Activated naive CD8-positive, alpha-beta T cell treated with anti-CD3 and anti-CD28 coated beads, Interleukin-2, amount 50 U/mL, for 24 hours (primary cell): Measurements from ENCODE around the gene GJB6.

ENCODE experiments used
- ATAC-seq: fragments of 150-1000 bp; cut with Tn5 transposase; one replicate; pipeline ENCODE4 v1.10.0; 2021
- DNase-seq: peaks from one replicate; pipeline ENCODE4 v3.0.0; 2021
- H3K27ac Mint-ChIP-seq: one replicate; pipeline ENCODE4 v1.8.0; 2021; ENCODE audit warnings: mild to moderate bottlenecking, mixed read lengths
- H3K27me3 Mint-ChIP-seq: one replicate; pipeline ENCODE4 v1.8.0; 2021; ENCODE audit warnings: mixed read lengths
- H3K36me3 Mint-ChIP-seq: one replicate; pipeline ENCODE4 v1.8.0; 2021; ENCODE audit warnings: low read depth, mixed read lengths
- H3K4me1 Mint-ChIP-seq: one replicate; pipeline ENCODE4 v1.8.0; 2021; ENCODE audit warnings: mixed read lengths
- H3K4me3 Mint-ChIP-seq: one replicate; pipeline ENCODE4 v1.8.0; 2021; ENCODE audit warnings: mild to moderate bottlenecking, moderate library complexity, mixed read lengths
- H3K9me3 Mint-ChIP-seq: one replicate; pipeline ENCODE4 v1.8.0; 2021; ENCODE audit warnings: mixed read lengths

Gene GJB6

DNA sequence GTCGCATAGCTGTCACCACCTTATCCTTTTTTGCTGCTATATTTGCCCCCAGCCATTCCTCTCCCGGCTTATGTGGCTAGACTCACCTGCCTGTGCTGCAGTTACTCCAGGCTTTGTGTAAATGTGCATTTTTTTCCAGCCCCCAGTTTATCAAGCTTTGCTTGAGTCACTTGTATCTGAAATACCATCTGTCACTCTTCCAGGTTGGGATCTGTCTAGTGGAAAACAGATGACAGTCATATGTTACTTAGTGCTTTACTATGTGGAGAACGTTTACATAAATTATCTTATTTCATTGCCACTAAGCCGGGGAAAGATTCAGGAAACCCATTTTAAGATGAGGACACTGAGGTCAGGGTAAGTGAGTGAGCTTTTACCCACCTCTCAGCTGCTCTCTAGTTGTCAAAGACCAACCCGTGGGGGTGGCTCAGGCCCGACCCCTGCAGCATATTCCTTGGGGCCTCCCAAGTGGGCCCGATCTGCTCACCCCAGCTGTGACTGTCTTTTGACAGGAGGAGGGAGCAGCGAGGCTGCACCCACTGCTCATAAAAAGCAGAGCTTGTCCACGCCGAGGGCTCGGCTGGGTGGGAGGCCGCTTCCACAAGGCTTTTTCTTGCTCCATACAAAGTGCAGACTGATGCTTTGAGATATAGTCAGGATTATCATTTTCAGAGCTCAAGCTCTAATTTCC lies 46.6 kb downstream of the GJB6 start:
- Mint-ChIP-seq H3K36me3 (no peaks in the 10 kb centered on the region), H3K27ac (no peak overlapping the region), H3K4me3 (no peak overlapping the region), H3K27me3 (peaks cover 15% of the 10 kb centered on the region), H3K9me3 (no peaks in the 10 kb centered on the region), H3K4me1 (no peaks in the 10 kb centered on the region)
- ATAC-seq (no peak), DNase-seq (no peak)

DNA sequence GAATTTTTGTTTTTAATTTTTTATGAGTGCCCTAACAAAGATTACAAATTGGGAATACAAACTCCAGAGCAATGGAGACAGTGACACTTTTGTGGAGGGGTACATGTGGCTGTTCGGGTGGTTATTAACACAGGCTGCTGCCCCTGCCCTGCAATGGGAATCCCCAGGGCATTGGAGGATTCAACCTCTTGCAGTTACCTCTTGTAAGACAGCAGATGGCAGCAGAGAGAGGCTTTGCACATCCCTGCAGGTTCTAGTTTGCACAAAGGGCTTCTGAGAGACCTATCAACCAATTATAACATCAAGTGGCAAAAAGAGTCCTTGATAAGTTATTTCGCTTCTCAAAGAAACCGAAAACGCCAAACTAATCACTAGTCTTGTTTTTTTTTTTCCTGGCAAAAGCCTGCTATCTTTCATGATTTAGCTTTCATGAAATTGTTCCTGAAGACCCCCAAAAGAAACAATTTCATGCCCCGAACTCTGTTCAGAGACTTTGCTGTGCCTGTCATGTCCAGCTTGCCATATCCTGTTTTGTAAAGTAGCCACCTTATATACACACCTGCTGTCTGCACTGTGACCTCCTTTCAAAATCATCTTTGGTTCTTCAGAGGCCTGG lies 49.8 kb downstream of the GJB6 start:
- H3K4me3 Mint-ChIP-seq: no peak overlapping the region
- H3K36me3 Mint-ChIP-seq: no peaks in the 10 kb centered on the region
- H3K9me3 Mint-ChIP-seq: no peaks in the 10 kb centered on the region
- H3K27ac Mint-ChIP-seq: no peak overlapping the region
- ATAC-seq: peak; percentile 90
- H3K27me3 Mint-ChIP-seq: peaks cover 39% of the 10 kb centered on the region
- DNase-seq: peak; percentile 42
- H3K4me1 Mint-ChIP-seq: no peaks in the 10 kb centered on the region

DNA sequence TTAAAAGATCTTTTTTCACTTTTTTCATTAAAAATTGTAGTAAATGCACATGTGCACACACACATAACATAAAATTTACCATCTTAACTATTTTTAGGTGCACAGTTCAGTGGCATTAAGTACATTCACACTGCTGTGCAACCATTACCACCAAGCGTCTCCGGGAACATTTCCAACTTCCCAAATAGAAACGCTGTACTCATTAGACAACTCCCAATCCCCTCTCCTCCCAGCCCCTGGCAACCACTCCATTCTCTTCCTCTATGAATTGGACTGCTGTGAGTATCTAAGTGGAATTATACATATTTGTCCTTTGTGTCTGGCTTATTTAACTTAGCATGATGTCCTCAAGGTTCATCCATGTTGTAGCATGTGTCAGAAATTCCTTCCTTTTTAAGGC lies 50.9 kb downstream of the GJB6 start:
- no peak overlapping the region for H3K27ac Mint-ChIP-seq
- no peak for ATAC-seq
- H3K36me3 Mint-ChIP-seq: no peaks in the 10 kb centered on the region
- no peak for DNase-seq
- peaks cover 49% of the 10 kb centered on the region for H3K27me3 Mint-ChIP-seq
- no peak overlapping the region for H3K4me3 Mint-ChIP-seq
- H3K4me1 Mint-ChIP-seq: no peaks in the 10 kb centered on the region
- no peaks in the 10 kb centered on the region for H3K9me3 Mint-ChIP-seq

DNA sequence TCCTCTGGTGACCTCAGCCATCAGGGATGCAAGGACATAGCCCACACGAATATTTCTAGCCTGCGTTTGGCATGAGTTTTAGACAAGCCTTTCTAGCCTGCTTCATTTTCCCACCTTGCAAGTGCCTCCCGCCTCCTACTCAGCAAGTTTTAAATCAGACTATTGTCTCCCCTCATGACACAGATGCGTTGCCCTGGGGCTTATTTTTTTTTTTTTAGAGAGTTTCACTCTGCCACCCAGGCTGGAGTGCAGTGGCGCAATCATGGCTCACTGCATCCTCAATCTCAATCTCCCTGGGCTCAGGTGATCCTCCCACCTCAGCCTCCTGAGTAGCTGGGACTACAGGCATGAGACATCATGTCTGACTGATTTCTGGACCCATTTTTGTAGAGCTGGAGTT lies 54.0 kb downstream of the GJB6 start:
- Mint-ChIP-seq H3K4me3 (no peak overlapping the region), H3K27me3 (peaks cover 75% of the 10 kb centered on the region), H3K27ac (no peak overlapping the region), H3K9me3 (no peaks in the 10 kb centered on the region), H3K36me3 (no peaks in the 10 kb centered on the region), H3K4me1 (peaks cover 24% of the 10 kb centered on the region)
- DNase-seq: no peak
- no peak for ATAC-seq

DNA sequence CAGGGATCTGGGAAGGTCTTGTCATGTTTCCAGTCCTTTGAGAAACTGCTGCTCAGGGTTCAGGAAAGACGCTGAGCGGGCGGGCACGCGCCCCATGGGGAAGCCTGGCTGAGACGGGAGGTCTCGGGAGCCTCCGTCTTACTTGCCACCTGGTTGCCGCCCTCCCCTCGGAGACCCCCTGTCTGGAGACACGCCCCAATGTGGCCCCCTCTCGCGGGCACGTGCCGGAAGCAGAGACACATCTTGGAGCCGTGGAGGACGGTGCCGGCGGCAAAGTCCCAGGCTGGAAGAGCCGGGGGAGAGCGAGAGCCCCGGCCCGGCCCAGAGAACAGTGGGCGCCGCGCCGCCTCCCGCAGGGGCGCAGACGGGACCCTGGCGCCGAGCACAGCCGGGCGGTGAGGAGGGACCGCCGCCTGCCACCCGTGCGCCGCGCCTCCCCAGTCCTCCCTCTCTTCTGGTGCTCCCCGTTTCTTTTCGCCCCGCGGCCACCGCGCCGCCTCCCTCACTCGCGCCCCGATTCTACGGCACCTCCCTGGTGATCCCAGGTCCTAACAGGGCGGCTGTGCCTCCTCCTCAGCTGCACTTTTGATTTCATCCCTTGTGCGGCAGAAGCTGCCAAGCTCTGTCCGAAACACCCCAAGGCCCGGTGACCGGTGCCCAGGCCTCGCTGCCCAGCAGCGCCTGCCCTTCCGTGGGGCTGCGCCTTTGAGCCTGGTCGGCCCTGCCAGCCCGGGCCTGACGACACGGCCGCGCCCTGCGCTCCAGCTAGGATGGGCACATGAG lies 54.9 kb downstream of the GJB6 start:
- H3K4me3 Mint-ChIP-seq: no peak overlapping the region
- ATAC-seq: no peak
- no peak overlapping the region for H3K27ac Mint-ChIP-seq
- DNase-seq: no peak
- no peaks in the 10 kb centered on the region for H3K9me3 Mint-ChIP-seq
- H3K27me3 Mint-ChIP-seq: peaks cover 81% of the 10 kb centered on the region
- no peaks in the 10 kb centered on the region for H3K36me3 Mint-ChIP-seq
- H3K4me1 Mint-ChIP-seq: peaks cover 28% of the 10 kb centered on the region

DNA sequence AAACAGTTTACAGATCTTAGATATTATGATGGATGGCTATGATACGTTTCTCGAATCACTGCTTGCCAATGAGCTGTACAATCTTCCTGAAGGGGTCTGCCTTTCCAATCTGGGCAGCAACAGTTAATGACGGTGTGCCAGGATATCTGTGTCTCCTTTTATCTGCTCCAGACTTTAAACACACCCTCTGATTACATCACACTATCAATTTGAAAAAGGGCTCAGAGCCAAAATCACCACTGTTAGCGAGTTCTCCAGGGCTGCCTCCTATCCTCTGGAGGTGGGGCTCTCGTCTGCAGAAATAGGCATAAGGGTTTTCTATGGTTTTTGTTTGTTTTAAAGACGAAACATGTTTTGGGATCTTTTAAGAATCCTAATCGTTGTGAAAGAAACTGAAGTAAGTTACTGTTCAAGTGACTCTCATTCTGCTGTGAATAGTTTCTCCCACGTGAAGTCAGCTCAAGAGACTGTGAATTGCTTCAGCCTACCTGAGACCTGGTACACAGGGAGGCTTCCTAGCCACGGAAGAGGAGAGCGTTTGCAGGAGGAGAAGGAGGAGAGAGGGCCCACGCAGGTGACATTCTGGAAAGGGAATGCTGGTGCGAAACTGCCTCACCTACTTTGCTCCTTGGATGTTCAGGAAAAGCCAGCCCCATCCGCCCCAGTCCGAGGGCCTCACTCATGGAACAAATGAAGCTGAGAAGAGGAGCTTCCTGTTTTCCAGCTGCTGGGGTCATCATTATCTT lies 56.0 kb downstream of the GJB6 start:
- DNase-seq (no peak), ATAC-seq (no peak)
- Mint-ChIP-seq H3K4me1 (peaks cover 28% of the 10 kb centered on the region), H3K9me3 (no peaks in the 10 kb centered on the region), H3K27me3 (peaks cover 78% of the 10 kb centered on the region), H3K4me3 (no peak overlapping the region), H3K36me3 (no peaks in the 10 kb centered on the region), H3K27ac (no peak overlapping the region)

DNA sequence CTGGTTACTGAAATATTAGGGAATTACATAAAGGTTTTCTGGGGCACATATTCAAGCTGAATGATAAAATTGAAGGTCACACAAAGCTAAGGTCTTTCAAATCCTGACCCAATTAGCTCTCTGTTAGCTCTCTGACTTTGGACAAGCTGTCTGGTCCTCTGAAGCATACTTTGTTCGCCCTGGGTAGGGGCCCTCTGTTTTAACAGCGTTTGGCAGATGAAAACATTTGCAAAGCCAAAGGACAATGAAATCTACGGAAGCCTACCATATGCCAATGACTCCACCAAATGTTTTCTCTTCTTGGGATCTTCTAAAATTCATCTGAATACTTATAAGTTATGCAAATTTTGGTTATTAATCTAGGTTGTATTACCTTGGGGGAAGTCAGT lies 56.7 kb downstream of the GJB6 start:
- Mint-ChIP-seq H3K27me3 (peaks cover 77% of the 10 kb centered on the region), H3K9me3 (no peaks in the 10 kb centered on the region), H3K27ac (no peak overlapping the region), H3K36me3 (no peaks in the 10 kb centered on the region), H3K4me1 (peaks cover 28% of the 10 kb centered on the region), H3K4me3 (no peak overlapping the region)
- ATAC-seq (no peak), DNase-seq (no peak)

DNA sequence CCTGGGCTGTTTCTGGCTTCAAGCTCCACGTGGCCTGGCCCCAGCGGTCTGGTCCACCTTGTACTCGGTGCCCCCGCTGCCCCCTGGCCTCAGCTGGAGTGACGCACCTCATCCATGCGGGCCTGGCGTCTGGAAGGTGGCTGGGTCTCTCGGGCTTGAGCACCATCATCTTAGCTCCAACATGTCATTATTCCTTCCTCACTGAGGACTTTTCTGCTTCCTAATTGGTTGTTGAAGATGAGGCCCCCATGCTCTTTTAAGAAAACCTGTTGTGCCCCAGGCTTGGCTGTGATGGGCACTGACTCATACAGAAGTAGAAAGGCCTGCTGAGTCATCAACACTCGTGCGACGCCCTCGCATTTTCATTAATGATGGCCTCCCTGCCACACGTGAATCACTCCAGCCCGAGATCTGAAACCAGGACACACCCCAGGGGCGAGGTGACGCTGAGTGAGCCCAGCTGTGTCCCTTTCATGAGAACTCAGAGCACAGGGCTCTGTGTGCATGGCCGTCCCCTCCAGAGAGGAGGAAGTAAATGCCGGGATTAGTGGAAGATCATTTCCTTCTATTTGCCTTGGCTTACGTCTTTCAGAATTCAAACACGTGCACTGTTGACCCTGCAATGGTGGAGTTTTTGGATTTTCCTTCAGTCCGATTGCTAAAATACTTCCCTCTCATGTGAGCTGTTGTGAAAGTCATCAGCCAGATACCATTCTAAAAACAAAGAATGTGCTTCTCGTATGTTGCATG lies 57.3 kb downstream of the GJB6 start:
- Mint-ChIP-seq H3K27me3 (peaks cover 79% of the 10 kb centered on the region), H3K36me3 (no peaks in the 10 kb centered on the region), H3K27ac (peak overlapping the region; percentile 15), H3K4me1 (peaks cover 28% of the 10 kb centered on the region), H3K4me3 (no peak overlapping the region), H3K9me3 (no peaks in the 10 kb centered on the region)
- peak; percentile 70 for DNase-seq
- peak; percentile 93 for ATAC-seq

DNA sequence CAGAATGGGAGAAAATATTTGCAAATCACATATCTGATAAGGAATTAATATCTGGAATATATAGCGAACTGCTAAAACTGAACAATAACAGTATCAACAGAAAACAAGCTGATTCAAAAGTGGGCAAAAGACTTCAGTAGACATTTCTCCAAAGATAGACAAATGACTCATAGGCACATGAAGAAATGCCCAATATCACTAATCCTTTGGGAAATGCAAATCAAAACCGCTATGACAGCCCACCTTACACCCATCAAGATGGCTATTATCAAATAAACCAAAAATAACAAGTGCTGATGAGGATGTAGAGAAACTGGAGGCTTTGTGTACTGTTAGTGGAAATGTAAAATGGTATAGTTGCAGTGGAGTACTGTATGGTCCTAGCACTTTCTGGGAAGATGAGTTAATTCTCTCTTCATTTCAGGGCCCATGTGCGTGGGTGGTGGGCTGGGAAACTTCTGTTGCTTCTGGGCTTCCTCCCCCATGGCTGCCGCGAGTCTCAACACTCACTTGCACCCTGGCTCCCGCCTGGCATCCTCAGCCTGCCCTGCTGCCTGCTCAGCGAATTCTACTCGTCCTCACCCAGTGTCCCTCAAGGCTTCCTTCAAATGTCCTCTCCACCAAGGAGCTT lies 58.9 kb downstream of the GJB6 start:
- DNase-seq: no peak
- peaks cover 28% of the 10 kb centered on the region for H3K4me1 Mint-ChIP-seq
- no peaks in the 10 kb centered on the region for H3K9me3 Mint-ChIP-seq
- no peak overlapping the region for H3K27ac Mint-ChIP-seq
- no peak overlapping the region for H3K4me3 Mint-ChIP-seq
- H3K36me3 Mint-ChIP-seq: no peaks in the 10 kb centered on the region
- peaks cover 66% of the 10 kb centered on the region for H3K27me3 Mint-ChIP-seq
- ATAC-seq: no peak
